ENCODE results near the gene MAL. TPM values are rescaled to one million over a fixed set of nuclear protein-coding genes. Genes with fewer than 3 reads are reported as not detected.

The MAL gene
- polyA plus RNA-seq, 1 of the 3 experiments (the other 2 are of a cell fraction), result not detected

- H3K4me3 ChIP-seq (ENCODE audit: low read depth in 2 of 2, low read length in 1 of 2), result no peak overlapping the region
- H4K20me1 ChIP-seq (ENCODE audit: insufficient read depth), result no peaks in the 10 kb centered on the region
- no peaks in the 10 kb centered on the region for H3K36me3 ChIP-seq (replicated peaks in 1 of 2; ENCODE audit: control insufficient read depth in 1 of 2, insufficient read depth in 2 of 2, low read length in 1 of 2)
- TF ChIP-seq EZH2phosphoT487 (IDR thresholded peaks at IDR 0.05; ENCODE audit: borderline replicate concordance, low read depth), result no peak
- no peak for TF ChIP-seq FOSL2 (IDR thresholded peaks at IDR 0.05; ENCODE audit: borderline replicate concordance, low read depth)
- no peak for TF ChIP-seq RFX5 (IDR thresholded peaks at IDR 0.05; ENCODE audit: low read length)
- TF ChIP-seq SIN3A (IDR thresholded peaks at IDR 0.05; ENCODE audit: borderline replicate concordance, low read depth, low read length), result no peak
- no peak for TF ChIP-seq GATA2 (CRISPR knock-in tag; IDR thresholded peaks at IDR 0.05)
- TF ChIP-seq PBX3 (IDR thresholded peaks at IDR 0.05), result no peak
- TF ChIP-seq USF2 (IDR thresholded peaks at IDR 0.05; ENCODE audit: borderline replicate concordance, low read depth, low read length), result no peak
- H3K4me2 ChIP-seq, result no peak overlapping the region
- no peak overlapping the region for H3K27ac ChIP-seq (ENCODE audit: low read depth in 2 of 2, low read length in 1 of 2)
- 24% methylated on average over 6 of the region's 6 CpGs for WGBS (ENCODE audit: low lambda C conversion rate)
- no peak overlapping the region for H3K9ac ChIP-seq
- ChIA-PET CTCF (interaction anchor here (1.2 to 2.1 kb wide), 3 partner anchors 9 to 101 kb away, joined by 5 to 9 read pairs (median 5); no protein-coding TSS in a partner anchor), POLR2A (no interaction called here)
- H3F3A ChIP-seq (replicated peaks; ENCODE audit: insufficient read depth), result no peaks in the 10 kb centered on the region
- no peaks in the 10 kb centered on the region for H3K9me2 ChIP-seq
- peaks cover 32% of the 10 kb centered on the region for H3K27me3 ChIP-seq (ENCODE audit: insufficient read depth)
- DNase-seq, result no peak
- no peak overlapping the region for H2AFZ ChIP-seq (ENCODE audit: low read depth)
- H3K9me3 ChIP-seq, result no peaks in the 10 kb centered on the region
- H3K4me1 ChIP-seq (ENCODE audit: control insufficient read depth in 1 of 2, insufficient read depth in 2 of 2, low read depth in 1 of 2, low read length in 1 of 2), result no peaks in the 10 kb centered on the region
- no peaks in the 10 kb centered on the region for H3K79me2 ChIP-seq (ENCODE audit: insufficient read depth)
Observed at GRCh38 chr2:95013726-95014125, 11.8 kb upstream of the MAL start.

- POLR2A ChIA-PET, result no interaction called here
- 49% methylated on average over 6 of the region's 10 CpGs for WGBS (ENCODE audit: low lambda C conversion rate)
- Histone ChIP-seq H3K27me3 (ENCODE audit: insufficient read depth) (peaks cover 37% of the 10 kb centered on the region), H4K20me1 (ENCODE audit: insufficient read depth) (no peaks in the 10 kb centered on the region), H2AFZ (ENCODE audit: low read depth) (no peak overlapping the region), H3K79me2 (ENCODE audit: insufficient read depth) (no peaks in the 10 kb centered on the region), H3K4me1 (ENCODE audit: control insufficient read depth in 1 of 2, insufficient read depth in 2 of 2, low read depth in 1 of 2, low read length in 1 of 2) (no peaks in the 10 kb centered on the region), H3K9ac (no peak overlapping the region), H3K9me3 (no peaks in the 10 kb centered on the region), H3K4me3 (ENCODE audit: low read depth in 2 of 2, low read length in 1 of 2) (no peak overlapping the region), H3K36me3 (replicated peaks in 1 of 2; ENCODE audit: control insufficient read depth in 1 of 2, insufficient read depth in 2 of 2, low read length in 1 of 2) (no peaks in the 10 kb centered on the region), H3K9me2 (no peaks in the 10 kb centered on the region), H3K27ac (ENCODE audit: low read depth in 2 of 2, low read length in 1 of 2) (no peak overlapping the region), H3F3A (replicated peaks; ENCODE audit: insufficient read depth) (no peaks in the 10 kb centered on the region), H3K4me2 (no peak overlapping the region)
- DNase-seq, result no peak
- CTCF ChIA-PET, result interaction anchor here (0.9 to 2.1 kb wide), 5 partner anchors 9 to 101 kb away, joined by 3 to 9 read pairs (median 5); no protein-coding TSS in a partner anchor
- TF ChIP-seq NRF1 (IDR thresholded peaks at IDR 0.05; ENCODE audit: low read depth, low read length) (no peak), PBX3 (IDR thresholded peaks at IDR 0.05) (no peak), FOXM1 (IDR thresholded peaks at IDR 0.05; ENCODE audit: low read depth) (no peak), CTCF (IDR thresholded peaks at IDR 0.05) (no peak), USF2 (IDR thresholded peaks at IDR 0.05; ENCODE audit: borderline replicate concordance, low read depth, low read length) (no peak), ELF1 (IDR thresholded peaks at IDR 0.05) (no peak), RXRA (IDR thresholded peaks at IDR 0.05; ENCODE audit: borderline replicate concordance, low read depth) (no peak), REST (IDR thresholded peaks at IDR 0.05; ENCODE audit: low read depth, low read length) (no peak)
Observed at GRCh38 chr2:95014126-95014708, 11.3 kb upstream of the MAL start.

Measured in SK-N-SH (cell line).